CD14-positive monocyte (primary cell): ENCODE data around the gene RC3H1. TPM values are rescaled to one million over a fixed set of nuclear protein-coding genes. Genes with fewer than 3 reads are reported as not detected.

Experiments
- DNase-seq, 3 donors: peaks; one replicate each; pipeline ENCODE4 v3.0.0-alpha.2; 2011 to 2022
- H2AFZ ChIP-seq: 2 replicates; pipeline ENCODE4 v1.6.0; 2012; ENCODE audit warnings: mild to moderate bottlenecking, low read depth, low read length, inconsistent platforms; ENCODE audit not compliant: insufficient read depth, poor library complexity, severe bottlenecking
- H3K27ac ChIP-seq, 2 donors: 1 replicate in 1 of 2; 2 replicates in 1 of 2; pipeline ENCODE4 v1.5.1; 2012 to 2013; ENCODE audit warnings: low read length in 2 of 2, control low read depth in 1 of 2, inconsistent platforms in 1 of 2, low read depth in 1 of 2, mild to moderate bottlenecking in 1 of 2
- H3K27me3 ChIP-seq, 2 donors: one replicate each; pipeline versions ENCODE4 v1.6.0 to v1.6.1; 2011 to 2013; ENCODE audit warnings: low read length in 2 of 2; ENCODE audit not compliant: control insufficient read depth in 2 of 2, insufficient read depth in 2 of 2
- H3K36me3 ChIP-seq, 2 donors: replicated peaks in 1 of 2; 1 replicate in 1 of 2; 2 replicates in 1 of 2; pipeline versions ENCODE4 v1.5.1 to v1.6.1; 2012 to 2013; ENCODE audit warnings: low read length in 2 of 2, control low read depth in 1 of 2, inconsistent platforms in 1 of 2, mild to moderate bottlenecking in 1 of 2; ENCODE audit not compliant: insufficient read depth in 2 of 2, control insufficient read depth in 1 of 2
- H3K4me1 ChIP-seq, 2 donors: 1 replicate in 1 of 2; 2 replicates in 1 of 2; pipeline versions ENCODE4 v1.5.1 to v1.6.1; 2012 to 2013; ENCODE audit warnings: low read length in 2 of 2, control low read depth in 1 of 2, inconsistent platforms in 1 of 2, mild to moderate bottlenecking in 1 of 2, moderate library complexity in 1 of 2; ENCODE audit not compliant: insufficient read depth in 2 of 2, control insufficient read depth in 1 of 2
- H3K4me2 ChIP-seq: replicated peaks from 2 replicates; pipeline ENCODE3; 2012; ENCODE audit warnings: low read length, moderate library complexity, mild to moderate bottlenecking; ENCODE audit not compliant: poor library complexity, severe bottlenecking; ENCODE audit errors: extremely low read depth
- H3K4me3 ChIP-seq, 3 experiments: fragments of 200-600 bp in 1 of 3; sonication (generic) in 1 of 3; replicated peaks in 1 of 3; 1 replicate in 2 of 3; 2 replicates in 1 of 3; pipeline ENCODE4 v1.5.1; 2011 to 2013; ENCODE audit warnings: low read length in 3 of 3, mild to moderate bottlenecking in 3 of 3, control low read depth in 2 of 3, low read depth in 2 of 3, inconsistent platforms in 1 of 3, moderate library complexity in 1 of 3
- H3K79me2 ChIP-seq: 2 replicates; pipeline ENCODE4 v1.6.0; 2012; ENCODE audit warnings: mild to moderate bottlenecking, control low read depth, inconsistent platforms, low read length, moderate library complexity; ENCODE audit not compliant: insufficient read depth
- H3K9ac ChIP-seq: 2 replicates; pipeline ENCODE4 v1.6.0; 2017; ENCODE audit warnings: low read length, mild to moderate bottlenecking; ENCODE audit not compliant: insufficient read depth, poor library complexity, severe bottlenecking
- H3K9me3 ChIP-seq, 2 donors: replicated peaks in 1 of 2; 1 replicate in 1 of 2; 2 replicates in 1 of 2; pipeline versions ENCODE4 v1.5.1 to v1.6.1; 2012 to 2013; ENCODE audit warnings: low read length in 2 of 2, control low read depth in 1 of 2; ENCODE audit not compliant: control insufficient read depth in 1 of 2, insufficient read depth in 1 of 2
- H4K20me1 ChIP-seq: 2 replicates; pipeline ENCODE4 v1.6.0; 2012; ENCODE audit warnings: mild to moderate bottlenecking, low read length, control low read depth, moderate library complexity; ENCODE audit not compliant: insufficient read depth
- H3K27ac Mint-ChIP-seq, 7 donors: one replicate each; pipeline ENCODE4 v1.8.0; 2020; ENCODE audit warnings: mild to moderate bottlenecking in 7 of 7, mixed read lengths in 7 of 7, moderate library complexity in 6 of 7, inconsistent platforms in 2 of 7
- H3K27me3 Mint-ChIP-seq, 3 donors: one replicate each; pipeline ENCODE4 v1.8.0; 2021 to 2022; ENCODE audit warnings: low read depth in 3 of 3, mild to moderate bottlenecking in 3 of 3, mixed read lengths in 3 of 3, moderate library complexity in 3 of 3, inconsistent platforms in 1 of 3
- H3K36me3 Mint-ChIP-seq, 2 donors: one replicate each; pipeline ENCODE4 v1.8.0; 2020; ENCODE audit warnings: mixed read lengths in 2 of 2, inconsistent platforms in 1 of 2, mild to moderate bottlenecking in 1 of 2
- H3K4me1 Mint-ChIP-seq: one replicate; pipeline ENCODE4 v1.8.0; 2020; ENCODE audit warnings: mild to moderate bottlenecking, mixed read lengths
- H3K4me3 Mint-ChIP-seq, 2 donors: one replicate each; pipeline ENCODE4 v1.8.0; 2020; ENCODE audit warnings: mild to moderate bottlenecking in 2 of 2, mixed read lengths in 2 of 2, moderate library complexity in 1 of 2
- H3K9me3 Mint-ChIP-seq, 7 donors: one replicate each; pipeline ENCODE4 v1.8.0; 2020 to 2022; ENCODE audit warnings: mixed read lengths in 7 of 7, mild to moderate bottlenecking in 6 of 7, moderate library complexity in 6 of 7, inconsistent platforms in 2 of 7
- WGBS: methylation state at CpG from one replicate; pipeline ENCODE4 v1.1.5; 2013; ENCODE audit warnings: missing lambda C conversion rate; ENCODE audit not compliant: insufficient coverage; 5-methylcytosine and 5-hydroxymethylcytosine counted together
- intact Hi-C, 2 donors: fragments of 100-400 bp; cut with micrococcal nuclease; formaldehyde crosslinking; loops; one replicate each; pipeline versions ENCODE4 v1.15.0 to v1.15.1; 2023
- polyA plus RNA-seq, 3 donors: library from polyadenylated mRNA; depleted of rRNA in 1 of 3; unstranded in 2 of 3; stranded (reverse) in 1 of 3; fragments of 300-500 nt in 2 of 3; fragments of >200 nt in 1 of 3; fragmentation: Illumina TruSeq in 2 of 3; gene quantifications; 1 replicate in 2 of 3; 2 replicates in 1 of 3; pipeline ENCODE4 v1.2.3, GENCODE V29; 2012 to 2021
- TF ChIP-seq, protein P1 (sequence below): fragments of 200-600 bp; IDR thresholded peaks from one replicate; pipeline ENCODE4 v1.8.0; 2022; ENCODE audit warnings: antibody characterized with exemption, mild to moderate bottlenecking

The RC3H1 gene
- polyA plus RNA-seq, 3 donors: 3.8 to 17.3 (median 7.8) TPM

DNA sequence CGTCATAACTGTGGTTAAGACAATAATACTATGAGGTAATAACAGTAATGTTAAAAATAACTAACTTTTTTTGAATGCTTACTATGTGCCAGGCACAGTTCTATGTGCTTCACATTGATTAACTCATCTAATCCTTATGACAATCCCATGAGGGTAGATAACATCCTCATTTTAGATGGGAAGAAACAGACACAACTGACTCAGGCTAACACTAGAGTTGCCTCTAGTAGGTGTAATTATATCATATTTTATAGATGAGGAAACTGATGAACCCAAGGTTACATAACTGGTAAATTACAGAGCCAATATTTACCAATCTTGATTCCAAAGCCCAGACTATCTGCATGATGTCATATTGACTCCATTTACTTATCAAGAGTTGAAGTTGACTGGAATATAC lies 128.5 kb downstream of the RC3H1 start:
- WGBS: no CpG with 5 or more reads among the region's 1 CpG
- no peaks in the 10 kb centered on the region for H3K9me3 ChIP-seq
- H3K27ac ChIP-seq: no peak overlapping the region
- H3K4me1 ChIP-seq: no peaks in the 10 kb centered on the region
- H3K9ac ChIP-seq: no peak overlapping the region
- H3K4me1 Mint-ChIP-seq: no peaks in the 10 kb centered on the region
- H3K4me3 Mint-ChIP-seq: no peak overlapping the region
- H3K36me3 ChIP-seq: peaks cover 5 to 37% of the 10 kb centered on the region in 2 donors
- H3K27me3 Mint-ChIP-seq: no peaks in the 10 kb centered on the region
- no peaks in the 10 kb centered on the region for H3K79me2 ChIP-seq
- H3K4me2 ChIP-seq: no peak overlapping the region
- no peak overlapping the region for H3K27ac Mint-ChIP-seq
- DNase-seq: no peak
- H3K27me3 ChIP-seq: no peaks in the 10 kb centered on the region
- no peak overlapping the region for H3K4me3 ChIP-seq
- H3K36me3 Mint-ChIP-seq: peaks cover 26 to 27% of the 10 kb centered on the region in 2 donors
- no peak overlapping the region for H2AFZ ChIP-seq
- H4K20me1 ChIP-seq: peaks cover 4% of the 10 kb centered on the region
- TF ChIP-seq, protein P1, sequence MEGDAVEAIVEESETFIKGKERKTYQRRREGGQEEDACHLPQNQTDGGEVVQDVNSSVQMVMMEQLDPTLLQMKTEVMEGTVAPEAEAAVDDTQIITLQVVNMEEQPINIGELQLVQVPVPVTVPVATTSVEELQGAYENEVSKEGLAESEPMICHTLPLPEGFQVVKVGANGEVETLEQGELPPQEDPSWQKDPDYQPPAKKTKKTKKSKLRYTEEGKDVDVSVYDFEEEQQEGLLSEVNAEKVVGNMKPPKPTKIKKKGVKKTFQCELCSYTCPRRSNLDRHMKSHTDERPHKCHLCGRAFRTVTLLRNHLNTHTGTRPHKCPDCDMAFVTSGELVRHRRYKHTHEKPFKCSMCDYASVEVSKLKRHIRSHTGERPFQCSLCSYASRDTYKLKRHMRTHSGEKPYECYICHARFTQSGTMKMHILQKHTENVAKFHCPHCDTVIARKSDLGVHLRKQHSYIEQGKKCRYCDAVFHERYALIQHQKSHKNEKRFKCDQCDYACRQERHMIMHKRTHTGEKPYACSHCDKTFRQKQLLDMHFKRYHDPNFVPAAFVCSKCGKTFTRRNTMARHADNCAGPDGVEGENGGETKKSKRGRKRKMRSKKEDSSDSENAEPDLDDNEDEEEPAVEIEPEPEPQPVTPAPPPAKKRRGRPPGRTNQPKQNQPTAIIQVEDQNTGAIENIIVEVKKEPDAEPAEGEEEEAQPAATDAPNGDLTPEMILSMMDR: no peak
- no peaks in the 10 kb centered on the region for H3K9me3 Mint-ChIP-seq
- intact Hi-C loops: no loop called here

DNA sequence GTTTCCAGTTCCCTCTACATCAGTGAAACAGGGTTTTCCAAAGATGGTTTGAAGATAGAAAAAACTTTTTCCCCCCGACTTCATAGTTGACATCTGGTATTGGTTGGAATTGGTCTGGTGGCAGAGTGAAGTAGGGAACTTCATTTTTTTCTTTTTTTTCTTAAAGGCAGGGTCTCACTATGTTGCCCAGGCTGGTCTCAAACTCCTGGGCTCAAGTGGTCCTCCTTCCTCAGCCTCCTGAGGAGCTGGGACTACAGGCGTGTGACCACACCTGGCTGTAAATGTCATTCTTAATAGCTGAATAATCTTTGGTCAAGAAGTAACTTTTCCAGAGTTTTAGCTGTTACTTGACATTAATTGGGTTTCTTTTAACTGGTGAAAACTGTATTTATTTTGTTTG lies 132.3 kb downstream of the RC3H1 start:
- Histone ChIP-seq H3K4me3 (no peak overlapping the region), H3K4me1 (no peaks in the 10 kb centered on the region), H3K4me2 (no peak overlapping the region), H4K20me1 (peaks cover 4% of the 10 kb centered on the region), H3K79me2 (no peaks in the 10 kb centered on the region), H3K27ac (no peak overlapping the region), H3K27me3 (no peaks in the 10 kb centered on the region), H3K9ac (no peak overlapping the region), H3K9me3 (no peaks in the 10 kb centered on the region), H3K36me3 (peaks cover 27 to 69% of the 10 kb centered on the region in 2 donors), H2AFZ (no peak overlapping the region)
- intact Hi-C loops: no loop called here
- no peak overlapping the region for H3K27ac Mint-ChIP-seq
- H3K27me3 Mint-ChIP-seq: peaks cover 0 to 2% (median 0%) of the 10 kb centered on the region in 3 donors
- no peaks in the 10 kb centered on the region for H3K9me3 Mint-ChIP-seq
- H3K4me1 Mint-ChIP-seq: peaks cover 4% of the 10 kb centered on the region
- DNase-seq: no peak
- H3K36me3 Mint-ChIP-seq: peaks cover 32 to 41% of the 10 kb centered on the region in 2 donors
- H3K4me3 Mint-ChIP-seq: no peak overlapping the region
- no CpG with 5 or more reads among the region's 2 CpGs for WGBS
- TF ChIP-seq, protein P1: no peak
